C4-2B (cell line): Measurements from ENCODE around the gene RPRD2.

Source experiments
- ZFX ChIP-seq: fragments of 450-650 bp; IDR thresholded peaks from 2 replicates; pipeline ENCODE4 v1.6.1; 2017
- TF ChIP-seq, protein P1 (sequence below): fragments of 450-650 bp; conservative IDR thresholded peaks from 2 replicates; pipeline ENCODE4 v1.5.1; 2017; ENCODE audit warnings: mild to moderate bottlenecking

DNA sequence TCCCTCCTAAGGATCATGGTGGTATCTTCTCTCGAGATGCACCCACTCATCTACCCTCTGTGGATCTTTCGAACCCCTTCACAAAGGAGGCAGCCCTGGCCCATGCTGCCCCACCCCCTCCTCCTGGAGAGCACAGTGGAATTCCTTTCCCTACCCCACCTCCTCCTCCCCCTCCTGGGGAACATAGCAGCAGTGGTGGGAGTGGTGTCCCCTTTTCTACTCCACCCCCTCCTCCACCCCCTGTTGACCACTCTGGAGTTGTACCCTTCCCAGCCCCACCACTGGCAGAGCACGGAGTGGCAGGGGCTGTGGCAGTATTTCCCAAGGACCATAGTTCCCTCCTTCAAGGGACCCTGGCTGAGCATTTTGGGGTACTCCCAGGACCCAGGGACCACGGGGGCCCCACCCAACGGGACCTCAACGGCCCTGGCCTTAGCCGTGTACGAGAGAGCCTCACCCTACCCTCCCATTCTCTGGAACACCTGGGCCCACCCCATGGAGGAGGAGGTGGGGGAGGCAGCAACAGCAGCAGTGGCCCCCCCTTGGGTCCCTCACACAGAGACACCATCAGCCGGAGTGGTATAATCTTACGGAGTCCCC, 108.8 kb downstream of the RPRD2 start:
- TF ChIP-seq, protein P1, sequence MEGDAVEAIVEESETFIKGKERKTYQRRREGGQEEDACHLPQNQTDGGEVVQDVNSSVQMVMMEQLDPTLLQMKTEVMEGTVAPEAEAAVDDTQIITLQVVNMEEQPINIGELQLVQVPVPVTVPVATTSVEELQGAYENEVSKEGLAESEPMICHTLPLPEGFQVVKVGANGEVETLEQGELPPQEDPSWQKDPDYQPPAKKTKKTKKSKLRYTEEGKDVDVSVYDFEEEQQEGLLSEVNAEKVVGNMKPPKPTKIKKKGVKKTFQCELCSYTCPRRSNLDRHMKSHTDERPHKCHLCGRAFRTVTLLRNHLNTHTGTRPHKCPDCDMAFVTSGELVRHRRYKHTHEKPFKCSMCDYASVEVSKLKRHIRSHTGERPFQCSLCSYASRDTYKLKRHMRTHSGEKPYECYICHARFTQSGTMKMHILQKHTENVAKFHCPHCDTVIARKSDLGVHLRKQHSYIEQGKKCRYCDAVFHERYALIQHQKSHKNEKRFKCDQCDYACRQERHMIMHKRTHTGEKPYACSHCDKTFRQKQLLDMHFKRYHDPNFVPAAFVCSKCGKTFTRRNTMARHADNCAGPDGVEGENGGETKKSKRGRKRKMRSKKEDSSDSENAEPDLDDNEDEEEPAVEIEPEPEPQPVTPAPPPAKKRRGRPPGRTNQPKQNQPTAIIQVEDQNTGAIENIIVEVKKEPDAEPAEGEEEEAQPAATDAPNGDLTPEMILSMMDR = no peak
- TF ChIP-seq ZFX = no peak
